GM12891 (cell line): ENCODE data around the gene ANKRD55.
"Not testable (repeated sequence)": the region's sequence is repeated elsewhere in the genome, so short reads cannot be mapped to it uniquely, and the experiment has no call there.

Experiments used
- DNase-seq: peaks from one replicate; pipeline ENCODE4 v3.0.0; 2011; ENCODE audit warnings: low spot score; ENCODE audit not compliant: insufficient read length
- FAIRE-seq: peaks from 2 replicates; lab custom pipeline; 2011; peaks lifted over from hg19 to GRCh38; lab: Jason Lieb, UNC
- PAX5 ChIP-seq: IDR thresholded peaks from 2 replicates; pipeline ENCODE4 v1.6.1; 2011; ENCODE audit warnings: low read length, moderate library complexity, mild to moderate bottlenecking; ENCODE audit not compliant: insufficient read depth, severe bottlenecking
- POLR2A ChIP-seq: IDR thresholded peaks from 2 replicates; pipeline ENCODE4 v1.6.1; 2011; ENCODE audit warnings: low read depth, low read length, control low read depth
- POLR2AphosphoS5 ChIP-seq: IDR thresholded peaks from 2 replicates; pipeline ENCODE4 v1.6.1; 2011; ENCODE audit warnings: low read depth, low read length, control low read depth
- POU2F2 ChIP-seq: IDR thresholded peaks from 2 replicates; pipeline ENCODE4 v1.6.1; 2011; ENCODE audit warnings: low read depth, mild to moderate bottlenecking, control low read depth, low read length, moderate library complexity
- SPI1 ChIP-seq: IDR thresholded peaks from 2 replicates; pipeline ENCODE4 v1.6.1; 2011; ENCODE audit warnings: low read depth, low read length, control low read depth
- TAF1 ChIP-seq: IDR thresholded peaks from 2 replicates; pipeline ENCODE4 v1.6.1; 2011; ENCODE audit warnings: low read depth, low read length, control low read depth

The ANKRD55 gene

GRCh38 chr5:56255502-56255901, 22.4 kb upstream of the ANKRD55 start:
- TF ChIP-seq PAX5 = no peak
- no peak for TF ChIP-seq POLR2AphosphoS5
- no peak for TF ChIP-seq SPI1
- TF ChIP-seq POU2F2 = no peak
- TF ChIP-seq TAF1 = no peak
- no peak for FAIRE-seq

GRCh38 chr5:56253924-56254323, 20.8 kb upstream of the ANKRD55 start:
- TF ChIP-seq POLR2A = no peak
- TF ChIP-seq TAF1 = no peak
- no peak for TF ChIP-seq PAX5
- TF ChIP-seq SPI1 = no peak
- FAIRE-seq (no peak), DNase-seq (no peak)

More at GRCh38 chr5:56255502-56255901, 22.4 kb upstream of the ANKRD55 start:
- no peak for DNase-seq

- no peak for DNase-seq
- FAIRE-seq = no peak
- TF ChIP-seq PAX5 (no peak), POLR2A (no peak), POLR2AphosphoS5 (no peak), SPI1 (no peak), POU2F2 (no peak), TAF1 (no peak)
These were observed 20.0 kb upstream of the ANKRD55 start for GRCh38 chr5:56253126-56253525.

- no peak for TF ChIP-seq POU2F2
- TF ChIP-seq POLR2AphosphoS5 = no peak
- TF ChIP-seq SPI1 = no peak
- no peak for TF ChIP-seq TAF1
- no peak for TF ChIP-seq POLR2A
- no peak for TF ChIP-seq PAX5
- FAIRE-seq (no peak), DNase-seq (no peak)
These were observed 18.9 kb upstream of the ANKRD55 start for GRCh38 chr5:56251918-56252553.

- no peak for FAIRE-seq
- no peak for DNase-seq
- TF ChIP-seq POLR2AphosphoS5 = no peak
- TF ChIP-seq SPI1 = no peak
- no peak for TF ChIP-seq POU2F2
- no peak for TF ChIP-seq PAX5
- no peak for TF ChIP-seq POLR2A
- TF ChIP-seq TAF1 = no peak
These were observed 18.3 kb upstream of the ANKRD55 start for GRCh38 chr5:56251440-56251839.

- FAIRE-seq = no peak
- TF ChIP-seq SPI1 = no peak
- DNase-seq = no peak
These were observed 16.9 kb upstream of the ANKRD55 start for GRCh38 chr5:56250011-56250410.

- DNase-seq, FAIRE-seq: not testable (repeated sequence)
These were observed 16.0 kb upstream of the ANKRD55 start for GRCh38 chr5:56249085-56249484.

- no peak for DNase-seq
- FAIRE-seq = no peak
- TF ChIP-seq POLR2AphosphoS5 (no peak), POLR2A (no peak), TAF1 (no peak), SPI1 (no peak), POU2F2 (no peak), PAX5 (no peak)
These were observed 14.5 kb upstream of the ANKRD55 start for GRCh38 chr5:56247592-56247991.

GRCh38 chr5:56246769-56247168, 13.6 kb upstream of the ANKRD55 start:
- TF ChIP-seq SPI1 (no peak), POLR2AphosphoS5 (no peak), PAX5 (no peak), POLR2A (no peak), TAF1 (no peak), POU2F2 (no peak)
- DNase-seq (no peak), FAIRE-seq (no peak)

GRCh38 chr5:56245481-56245880, 12.4 kb upstream of the ANKRD55 start:
- no peak for DNase-seq
- no peak for FAIRE-seq
- TF ChIP-seq POLR2AphosphoS5 (no peak), SPI1 (no peak), TAF1 (no peak), POU2F2 (no peak), PAX5 (no peak), POLR2A (no peak)

GRCh38 chr5:56244627-56245026, 11.5 kb upstream of the ANKRD55 start:
- DNase-seq (no peak), FAIRE-seq (no peak)
- no peak for TF ChIP-seq SPI1
- TF ChIP-seq PAX5 = no peak
- TF ChIP-seq POU2F2 = no peak
- no peak for TF ChIP-seq POLR2A
- no peak for TF ChIP-seq TAF1
- TF ChIP-seq POLR2AphosphoS5 = no peak

GRCh38 chr5:56242271-56242670, 9.1 kb upstream of the ANKRD55 start:
- not testable (repeated sequence) for FAIRE-seq, DNase-seq
